GM19467 (cell line): ENCODE measurements around the gene TIGD6.

Experiments used
- ATAC-seq: cut with Tn5 transposase; IDR thresholded peaks from one replicate; pipeline ENCODE4 v1.9.1; 2021; ENCODE audit warnings: mild to moderate bottlenecking, moderate library complexity; ENCODE audit not compliant: unreplicated experiment

The TIGD6 gene

GRCh38 chr5:149981206-149981605, 19.2 kb downstream of the TIGD6 start:
- no peak for ATAC-seq

- no peak for ATAC-seq
Measured at GRCh38 chr5:149979896-149980295, 20.6 kb downstream of the TIGD6 start.

GRCh38 chr5:149975409-149975808, 25.0 kb downstream of the TIGD6 start:
- ATAC-seq = no peak

- ATAC-seq = no peak
Measured at GRCh38 chr5:149969181-149969930, 31.1 kb downstream of the TIGD6 start.

GRCh38 chr5:149966946-149967345, 33.5 kb downstream of the TIGD6 start:
- ATAC-seq = no peak

- no peak for ATAC-seq
Measured at GRCh38 chr5:149963729-149964128, 36.7 kb downstream of the TIGD6 start.

GRCh38 chr5:149962601-149963300, 37.7 kb downstream of the TIGD6 start:
- ATAC-seq = no peak

GRCh38 chr5:149961957-149962409, 38.5 kb downstream of the TIGD6 start:
- no peak for ATAC-seq

GRCh38 chr5:149961186-149961685, 39.2 kb downstream of the TIGD6 start:
- ATAC-seq = no peak

GRCh38 chr5:149960272-149961185, 39.9 kb downstream of the TIGD6 start, which contains the start of gene SLC26A2:
SLC26A2 (plus strand) TSS chr5:149960758; CDS start chr5:149977653, 16,895 bp downstream.
- ATAC-seq = peak; percentile 99

- ATAC-seq = no peak
Measured at GRCh38 chr5:149959406-149960236, 40.8 kb downstream of the TIGD6 start.

GRCh38 chr5:149957855-149958254, 42.6 kb downstream of the TIGD6 start:
- no peak for ATAC-seq

GRCh38 chr5:149956685-149957084, 43.8 kb downstream of the TIGD6 start:
- ATAC-seq = no peak

- ATAC-seq = no peak
Measured at GRCh38 chr5:149954798-149955197, 45.7 kb downstream of the TIGD6 start.

GRCh38 chr5:149953436-149954121, 46.9 kb downstream of the TIGD6 start:
- no peak for ATAC-seq

GRCh38 chr5:149951138-149951749, 49.2 kb downstream of the TIGD6 start:
- no peak for ATAC-seq

- no peak for ATAC-seq
Measured at GRCh38 chr5:149948993-149949392, 51.5 kb downstream of the TIGD6 start.

- ATAC-seq = no peak
Measured at GRCh38 chr5:149946118-149946517, 54.3 kb downstream of the TIGD6 start.

- no peak for ATAC-seq
Measured at GRCh38 chr5:149944666-149945065, 55.8 kb downstream of the TIGD6 start, which contains the start of gene PDE6A. PDE6A (minus strand) TSS chr5:149944793; CDS start chr5:149944673, 120 bp downstream.
